ENCODE results near the gene PRR33.
A peak's percentile ranks its signal among the peaks of the same experiment; 100 is the strongest.

The PRR33 gene

GRCh38 chr11:1927848-1928469 lies 36.3 kb upstream of the PRR33 start:
- no peak for DNase-seq

GRCh38 chr11:1927026-1927847 lies 35.5 kb upstream of the PRR33 start:
- DNase-seq: no peak

- no peak for DNase-seq
These were observed 34.7 kb upstream of the PRR33 start for GRCh38 chr11:1926156-1927025.

GRCh38 chr11:1925373-1926155 lies 33.9 kb upstream of the PRR33 start:
- DNase-seq: no peak

- no peak for DNase-seq
These were observed 33.1 kb upstream of the PRR33 start for GRCh38 chr11:1924646-1925372.

GRCh38 chr11:1924181-1924580 lies 32.5 kb upstream of the PRR33 start:
- no peak for DNase-seq

GRCh38 chr11:1923201-1923956 lies 31.7 kb upstream of the PRR33 start:
- DNase-seq: no peak

- DNase-seq: peak in 1 of 2 experiments; percentile 17
These were observed 30.9 kb upstream of the PRR33 start for GRCh38 chr11:1922481-1923081.

- no peak for DNase-seq
These were observed 30.0 kb upstream of the PRR33 start for GRCh38 chr11:1921574-1922141.

- peak in 1 of 2 experiments; percentile 14 for DNase-seq
These were observed 29.3 kb upstream of the PRR33 start for GRCh38 chr11:1920909-1921573.

- peak in 1 of 2 experiments; percentile 15 for DNase-seq
These were observed 28.6 kb upstream of the PRR33 start for GRCh38 chr11:1920128-1920908.

GRCh38 chr11:1919391-1920127 lies 27.9 kb upstream of the PRR33 start, which contains the start of gene TNNT3:
Gene TNNT3, plus strand, starts transcription at chr11:1919703. Its CDS starts 3,172 bp downstream, at chr11:1922875.
- peak in 1 of 2 experiments; percentile 17 for DNase-seq

- DNase-seq: peak in 1 of 2 experiments; percentile 28
These were observed 27.0 kb upstream of the PRR33 start for GRCh38 chr11:1918436-1919315.

- no peak for DNase-seq
These were observed 26.1 kb upstream of the PRR33 start for GRCh38 chr11:1917523-1918435.

- no peak for DNase-seq
These were observed 25.4 kb upstream of the PRR33 start for GRCh38 chr11:1916986-1917522.

Data from activated T-cell treated with anti-CD3 and anti-CD28 coated beads, Interleukin-2, amount 50 U/mL, for 48 hours (primary cell).